HG03175 (cell line): ENCODE data around the gene CFLAR.
A peak's percentile ranks its signal among the peaks of the same experiment; 100 is the strongest.

Experiments used
- ATAC-seq: cut with Tn5 transposase; IDR thresholded peaks from one replicate; pipeline ENCODE4 v1.9.1; 2021; ENCODE audit warnings: mild to moderate bottlenecking, moderate library complexity; ENCODE audit not compliant: unreplicated experiment

The CFLAR gene

GRCh38 chr2:201116115-201116958, at the start of gene CFLAR:
Gene CFLAR (plus strand): TSS chr2:201116164. CDS start chr2:201129866, 13,702 bp downstream.
- ATAC-seq = peak; percentile 28

DNA sequence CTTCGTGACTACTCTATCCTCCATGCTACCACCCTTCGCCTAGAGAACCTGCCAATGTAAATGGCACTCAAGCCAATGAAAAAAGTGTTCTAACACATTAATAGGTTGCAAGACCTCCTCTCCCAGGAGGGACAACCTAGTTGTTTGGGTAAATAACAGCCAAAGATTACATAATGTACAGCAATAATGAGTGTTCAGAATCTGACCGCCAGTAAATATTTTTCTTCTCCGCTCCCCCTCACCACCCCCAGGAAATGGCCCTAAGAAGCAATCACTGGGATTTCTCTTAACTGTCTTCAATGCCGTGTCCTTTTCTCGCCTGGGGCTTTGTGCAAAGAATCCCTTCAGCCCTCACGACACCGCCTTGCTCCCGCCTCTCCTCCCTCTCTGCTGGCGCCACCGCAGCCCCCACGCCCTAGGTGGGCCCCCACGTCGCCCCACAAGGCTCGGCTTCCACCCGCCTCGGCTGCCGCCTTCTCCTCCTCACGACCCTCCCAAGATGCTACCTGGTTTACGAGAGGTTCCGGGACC, 45.0 kb upstream of the CFLAR start:
- peak; percentile 21 for ATAC-seq

DNA sequence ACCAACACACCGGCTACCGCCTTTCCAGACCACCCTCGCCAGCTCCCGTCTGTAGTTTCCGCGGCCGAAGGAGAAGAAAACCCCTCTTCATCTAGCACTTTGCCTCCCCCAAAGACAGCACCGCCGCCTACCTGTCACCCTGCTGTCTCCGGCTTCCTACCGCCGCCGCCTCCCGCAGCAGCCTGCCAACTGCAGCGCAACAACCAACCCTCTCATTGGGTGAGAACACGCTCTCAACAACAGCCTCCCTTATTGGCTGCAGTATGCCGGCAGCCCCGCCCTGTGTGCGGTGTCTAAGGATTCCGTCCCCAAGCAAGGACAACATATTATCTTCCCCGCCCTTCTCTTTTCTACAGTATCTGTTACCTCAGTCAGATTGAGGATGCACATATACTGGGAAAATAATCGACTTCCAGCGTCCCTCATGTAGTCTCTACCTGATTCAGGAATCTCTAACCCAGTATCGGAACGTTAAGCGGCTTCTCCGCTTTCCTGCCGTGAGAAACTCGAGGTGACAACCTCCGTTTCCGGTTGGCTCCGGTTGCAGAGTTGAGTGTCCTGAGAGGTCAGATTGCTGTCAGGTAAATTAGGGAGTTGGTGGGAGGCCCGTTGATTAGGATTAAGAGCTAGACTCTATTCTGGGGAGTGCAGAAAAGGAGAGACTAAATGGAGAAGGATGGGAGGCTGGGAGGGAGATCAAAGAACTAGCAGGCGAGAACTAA, 44.3 kb upstream of the CFLAR start, which contains the start of the genes HYCC2 and NDUFB3:
Gene HYCC2 (minus strand): TSS at position 193 of the 722 bp plus-strand sequence. CDS start 47,662 bp downstream, outside the sequence.
Gene NDUFB3 (plus strand): TSS at position 523 of the 722 bp plus-strand sequence. CDS start 6,882 bp downstream, outside the sequence.
- ATAC-seq = peak; percentile 97

DNA sequence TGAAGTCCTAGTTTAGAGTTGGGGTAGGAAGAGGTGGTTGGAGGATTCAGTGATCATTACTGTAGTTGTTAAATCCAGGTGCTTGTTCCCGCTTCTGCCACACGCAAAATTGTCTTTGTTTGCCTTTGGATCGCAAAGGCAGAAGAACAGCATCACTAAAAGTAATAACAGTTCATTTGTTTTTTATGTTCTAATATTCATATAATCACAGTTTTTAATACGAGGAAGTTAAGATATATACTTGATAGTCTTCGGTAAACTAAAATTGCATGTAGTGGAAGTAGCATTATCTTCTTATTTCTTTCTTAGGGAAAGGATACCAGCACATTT, 43.8 kb upstream of the CFLAR start:
- peak; percentile 6 for ATAC-seq

DNA sequence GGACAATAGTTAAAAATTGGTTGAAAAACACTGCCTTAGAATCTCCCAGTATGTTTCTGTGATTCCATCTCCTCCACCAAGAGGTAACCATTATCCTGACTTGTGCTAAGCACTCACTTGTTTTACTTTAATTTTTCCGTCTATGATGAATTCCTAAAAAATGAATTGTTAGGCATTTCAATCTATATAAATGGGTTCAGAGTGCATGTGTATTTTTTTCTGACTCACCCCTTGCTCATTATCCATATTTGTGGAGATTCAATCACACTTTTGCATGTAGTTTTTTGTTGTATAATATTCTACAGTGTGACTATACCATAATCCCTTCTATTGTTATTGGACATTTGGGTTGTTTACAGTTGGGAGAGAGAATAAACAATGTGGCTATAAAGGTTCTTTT, 42.9 kb upstream of the CFLAR start:
- no peak for ATAC-seq

DNA sequence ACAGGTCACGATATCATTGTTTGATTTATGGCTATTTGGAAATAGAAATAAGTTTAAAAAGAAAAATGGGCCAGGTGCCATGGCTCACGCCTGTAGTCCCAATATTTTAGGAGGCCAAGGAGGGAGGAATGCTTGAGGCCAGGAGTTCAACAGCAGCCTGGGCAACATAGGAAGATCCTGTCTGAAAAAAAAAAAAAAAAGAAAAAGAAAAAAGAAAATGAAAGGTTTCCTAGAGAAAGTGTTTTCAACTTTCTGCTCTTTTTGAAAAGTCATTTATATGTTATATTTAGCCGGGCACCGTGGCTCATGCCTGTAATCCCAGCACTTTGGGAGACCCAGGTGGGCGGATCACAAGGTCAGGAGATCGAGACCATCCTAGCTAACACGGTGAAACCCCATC, 41.0 kb upstream of the CFLAR start:
- ATAC-seq = no peak

GRCh38 chr2:201084863-201085262, 31.1 kb upstream of the CFLAR start:
- no peak for ATAC-seq

- no peak for ATAC-seq
These were observed 25.4 kb upstream of the CFLAR start for GRCh38 chr2:201090574-201090973.

GRCh38 chr2:201093573-201093972, 22.4 kb upstream of the CFLAR start:
- no peak for ATAC-seq

DNA sequence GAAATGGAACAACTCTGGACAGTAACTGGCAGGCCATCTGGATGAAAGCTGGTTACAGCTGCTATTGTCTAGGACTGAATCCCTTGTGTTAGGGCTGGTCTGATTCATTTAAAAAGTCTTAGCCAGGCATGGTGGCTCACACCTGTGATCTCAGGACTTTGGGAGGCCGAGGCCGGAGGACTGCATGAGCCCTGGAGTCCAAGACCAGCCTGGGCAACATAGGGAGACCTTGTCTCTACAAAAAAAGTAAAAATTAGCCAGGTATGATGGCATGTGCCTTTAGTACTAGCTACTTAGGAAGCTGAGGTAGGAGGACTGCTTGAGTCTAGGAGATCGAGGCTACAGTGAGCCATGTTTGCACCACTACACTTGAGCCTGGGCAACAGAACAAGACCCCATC, 15.5 kb upstream of the CFLAR start:
- ATAC-seq = no peak

DNA sequence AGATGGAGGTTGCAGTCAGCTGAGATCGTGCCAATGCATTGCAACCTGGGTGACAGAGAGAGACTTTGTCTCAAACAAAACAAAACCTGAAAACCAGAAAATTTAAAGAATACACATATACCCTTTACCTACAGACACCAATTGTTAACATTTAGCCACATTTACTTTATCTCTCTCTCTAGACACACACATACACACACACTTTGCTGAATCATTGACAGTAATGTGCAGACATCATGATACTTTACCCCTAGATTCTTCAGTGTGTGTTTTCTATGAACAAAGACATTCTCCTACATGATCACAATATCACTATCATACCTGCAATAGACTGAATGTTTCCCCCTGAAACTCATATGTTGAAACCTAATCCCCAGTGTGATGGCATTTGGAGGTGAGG, 10.2 kb upstream of the CFLAR start:
- no peak for ATAC-seq

DNA sequence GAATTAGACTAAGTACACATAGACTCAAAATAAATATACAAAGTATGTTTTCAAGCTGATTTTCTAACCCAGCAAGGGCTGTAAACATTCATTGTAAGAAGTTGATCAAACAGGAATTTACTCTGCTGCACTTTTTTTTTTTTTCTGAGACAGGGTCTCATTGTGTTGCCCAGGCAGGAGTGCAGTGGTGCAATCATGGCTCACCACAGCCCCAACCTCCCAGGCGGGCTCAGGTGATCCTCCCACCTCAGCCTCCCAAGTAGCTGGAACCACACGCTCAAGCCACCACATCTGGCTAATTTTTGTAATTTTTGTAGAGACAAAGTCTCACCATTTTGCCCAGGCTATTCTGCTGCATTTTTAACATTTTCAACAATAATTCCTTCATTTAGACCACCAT, 8.3 kb upstream of the CFLAR start:
- ATAC-seq = no peak

- ATAC-seq = no peak
These were observed 7.6 kb upstream of the CFLAR start for GRCh38 chr2:201108341-201108740.

DNA sequence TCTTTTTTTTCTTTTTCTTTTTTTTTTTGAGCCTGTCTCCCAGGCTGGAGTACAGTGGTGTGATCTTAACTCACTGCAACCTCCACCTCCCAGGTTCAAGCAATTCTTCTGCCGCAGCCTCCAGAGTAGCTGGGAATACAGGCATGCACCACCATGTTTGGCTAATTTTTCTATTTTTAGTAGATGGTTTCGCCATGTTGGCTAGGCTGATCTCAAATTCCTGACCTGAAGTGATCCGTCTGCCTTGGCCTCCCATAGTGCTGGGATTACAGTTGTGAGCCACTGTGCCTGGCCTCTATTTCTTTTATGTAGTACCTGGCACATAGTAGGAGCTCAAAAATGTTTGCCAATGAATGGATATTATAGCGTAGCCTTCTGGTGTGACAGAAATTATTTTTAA, 6.8 kb upstream of the CFLAR start:
- ATAC-seq = no peak

DNA sequence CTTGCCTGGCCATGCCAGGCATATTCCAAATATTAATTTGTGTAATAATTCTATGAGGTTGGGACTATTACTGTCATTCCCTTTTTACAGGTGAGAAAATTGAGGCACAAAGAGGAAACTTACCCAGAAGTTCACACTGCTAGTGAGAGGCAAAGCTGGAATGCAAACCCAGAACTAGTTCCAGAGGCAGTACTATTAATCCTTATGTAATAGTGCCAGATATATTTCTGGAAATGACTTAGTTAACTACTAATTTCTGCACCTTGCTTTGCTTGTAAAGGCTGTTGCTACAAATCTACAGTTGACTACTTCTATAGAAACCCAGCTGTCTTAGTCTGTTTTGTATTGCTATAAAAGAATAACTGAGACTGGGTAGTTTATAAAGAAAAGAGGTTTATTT, 5.3 kb upstream of the CFLAR start:
- no peak for ATAC-seq

DNA sequence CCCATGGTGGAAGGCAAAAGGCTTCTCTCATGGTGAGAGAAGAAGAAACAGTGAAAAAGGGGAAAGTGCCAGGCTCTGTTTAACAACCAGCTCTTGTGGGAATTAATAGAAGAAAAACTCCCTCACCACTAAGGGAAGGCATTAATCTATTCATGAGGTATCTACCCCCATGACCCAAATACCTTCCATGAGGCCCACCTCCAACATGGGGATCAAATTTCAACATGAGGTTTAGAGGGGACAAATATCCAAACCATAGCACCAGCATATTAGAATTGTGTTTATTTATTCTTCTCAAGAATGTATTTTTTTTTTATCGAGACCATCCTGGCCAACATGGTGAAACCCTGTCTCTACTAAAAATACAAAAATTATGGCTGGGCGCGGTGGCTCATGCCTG, 4.9 kb upstream of the CFLAR start:
- ATAC-seq = no peak

DNA sequence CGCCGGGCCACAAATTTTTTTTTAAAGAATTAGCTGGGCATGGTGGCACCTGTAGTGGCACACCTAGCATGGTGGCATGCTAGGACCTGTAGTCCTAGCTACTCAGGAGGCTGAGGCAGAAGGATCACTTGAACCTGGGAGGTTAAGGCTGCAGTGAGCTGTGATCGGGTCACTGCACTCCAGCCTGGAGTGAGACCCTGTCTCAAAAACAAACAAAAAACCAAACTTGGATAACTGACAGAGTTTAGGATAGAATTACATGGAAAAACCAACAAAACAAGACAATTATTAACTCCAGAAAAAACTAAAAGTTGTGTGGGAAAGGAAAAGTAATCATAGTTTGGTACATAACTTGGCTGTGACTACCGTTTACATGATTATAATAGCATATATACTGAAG, 1.6 kb upstream of the CFLAR start:
- ATAC-seq = no peak

DNA sequence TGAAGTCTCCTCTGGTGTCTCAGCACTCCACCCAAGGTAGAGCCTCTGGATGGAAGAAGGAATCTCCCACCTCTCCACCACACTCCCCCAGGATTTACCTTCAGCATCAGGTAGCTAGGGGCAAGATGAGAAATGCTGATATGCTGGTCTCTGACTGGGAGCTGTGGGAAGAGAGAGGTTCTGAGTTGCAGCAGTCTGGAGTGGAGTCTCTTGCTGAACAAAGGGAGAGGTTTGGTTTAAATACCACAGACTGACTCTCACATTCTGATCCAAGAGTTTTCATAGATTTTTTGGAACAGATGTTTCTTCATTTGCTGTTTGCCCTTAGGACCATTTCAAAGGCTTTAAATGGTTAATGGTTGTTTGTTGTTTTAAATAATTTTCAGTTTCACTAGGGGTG, 1.1 kb upstream of the CFLAR start:
- ATAC-seq = no peak

DNA sequence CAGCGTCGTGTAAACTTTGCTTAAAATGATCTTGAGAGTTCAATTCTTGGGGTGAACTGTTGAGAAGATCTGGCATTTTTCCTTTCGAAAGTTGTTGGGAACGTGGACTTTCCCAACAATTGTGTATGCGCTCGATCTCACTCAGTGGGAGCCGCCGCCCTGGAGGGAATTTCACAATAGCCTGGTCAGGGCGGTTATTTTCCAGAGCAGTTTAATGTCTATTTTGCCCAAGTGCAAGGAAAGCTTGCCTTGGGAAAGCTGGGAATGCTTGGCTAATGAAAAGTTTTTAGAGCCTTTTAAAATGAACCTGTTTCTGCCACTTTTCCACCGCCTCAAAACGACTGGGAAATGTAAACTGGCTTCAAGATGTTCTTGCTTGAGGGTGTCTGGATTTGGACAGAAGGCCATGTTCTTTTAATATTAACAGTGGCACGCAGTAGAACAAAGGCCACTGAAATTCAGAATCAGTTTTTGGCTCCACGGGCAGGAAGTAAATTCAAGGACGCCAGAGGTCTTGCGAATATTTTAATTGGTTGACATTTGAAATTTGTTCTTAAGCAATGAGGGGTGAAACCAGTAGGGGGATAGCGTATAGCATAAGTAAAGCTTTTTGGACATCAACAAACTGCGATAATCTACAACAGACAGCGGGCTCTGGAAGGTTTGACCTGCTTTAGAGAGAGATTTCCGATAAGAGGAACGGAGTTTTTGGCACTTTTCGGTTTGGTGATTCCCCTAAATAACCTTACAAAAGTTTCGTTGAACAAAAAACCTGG, 1.2 kb downstream of the CFLAR start:
- peak; percentile 37 for ATAC-seq

DNA sequence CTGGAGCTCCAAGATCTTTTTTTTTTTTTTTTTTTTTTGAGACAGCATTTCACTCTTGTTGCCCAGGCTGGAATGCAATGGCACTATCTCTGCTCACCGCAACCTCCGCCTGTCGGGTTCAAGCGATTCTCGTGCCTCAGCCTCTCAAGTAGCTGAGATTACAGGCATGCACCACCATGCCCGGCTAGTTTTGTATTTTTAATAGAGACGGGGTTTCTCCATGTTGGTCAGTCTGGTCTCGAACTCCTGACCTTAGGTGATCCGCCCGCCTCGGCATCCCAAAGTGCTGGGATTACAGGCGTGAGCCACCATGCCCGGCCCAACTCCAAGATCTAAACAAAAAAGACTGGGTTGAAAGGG, 1.8 kb downstream of the CFLAR start:
- peak; percentile 2 for ATAC-seq
